Osteocyte (in vitro differentiated cells): ENCODE measurements around the gene DIAPH2. TPM values are rescaled to one million over a fixed set of nuclear protein-coding genes. Genes with fewer than 3 reads are reported as not detected.
"Not testable (repeated sequence)": the region's sequence is repeated elsewhere in the genome, so short reads cannot be mapped to it uniquely, and the experiment has no call there.

Experiments
- DNase-seq: peaks from one replicate; pipeline ENCODE4 v3.0.0; 2021; ENCODE audit warnings: mixed read lengths; ENCODE audit not compliant: unreplicated experiment; ENCODE audit errors: extremely low spot score
- H3K27ac Mint-ChIP-seq: one replicate; pipeline ENCODE4 v1.8.0; 2021; ENCODE audit warnings: mild to moderate bottlenecking, mixed read lengths; ENCODE audit not compliant: unreplicated experiment
- H3K27me3 Mint-ChIP-seq: one replicate; pipeline ENCODE4 v1.8.0; 2021; ENCODE audit warnings: mixed read lengths; ENCODE audit not compliant: unreplicated experiment
- H3K36me3 Mint-ChIP-seq: one replicate; pipeline ENCODE4 v1.8.0; 2021; ENCODE audit warnings: mixed read lengths; ENCODE audit not compliant: unreplicated experiment
- H3K4me1 Mint-ChIP-seq: one replicate; pipeline ENCODE4 v1.8.0; 2021; ENCODE audit warnings: mixed read lengths; ENCODE audit not compliant: unreplicated experiment
- H3K4me3 Mint-ChIP-seq: one replicate; pipeline ENCODE4 v1.8.0; 2021; ENCODE audit warnings: mild to moderate bottlenecking, moderate library complexity, mixed read lengths; ENCODE audit not compliant: unreplicated experiment
- H3K9me3 Mint-ChIP-seq: one replicate; pipeline ENCODE4 v1.8.0; 2021; ENCODE audit warnings: mixed read lengths; ENCODE audit not compliant: unreplicated experiment
- CTCF ChIP-seq: fragments of 200-600 bp; sonication (generic); IDR thresholded peaks from 2 replicates; pipeline ENCODE4 v1.5.0; 2021; ENCODE audit warnings: antibody characterized with exemption, mild to moderate bottlenecking, moderate library complexity
- total RNA-seq: library from RNA; stranded (reverse); gene quantifications from 2 replicates; pipeline ENCODE4 v1.2.1, GENCODE V29; 2021

The DIAPH2 gene
- total RNA-seq, 1 donor from 2014 or later = 9.3 TPM

GRCh38 chrX:96838537-96838936 is 153.9 kb downstream of the DIAPH2 start:
- no peaks in the 10 kb centered on the region for H3K36me3 Mint-ChIP-seq
- no peaks in the 10 kb centered on the region for H3K27me3 Mint-ChIP-seq
- H3K27ac Mint-ChIP-seq = no peak overlapping the region
- no peaks in the 10 kb centered on the region for H3K9me3 Mint-ChIP-seq
- no peak for TF ChIP-seq CTCF
- DNase-seq = no peak
- H3K4me1 Mint-ChIP-seq = no peaks in the 10 kb centered on the region
- H3K4me3 Mint-ChIP-seq = no peak overlapping the region

GRCh38 chrX:96841325-96841724 is 156.7 kb downstream of the DIAPH2 start:
- H3K36me3 Mint-ChIP-seq = no peaks in the 10 kb centered on the region
- no peak for TF ChIP-seq CTCF
- H3K4me3 Mint-ChIP-seq = no peak overlapping the region
- DNase-seq = no peak
- H3K27me3 Mint-ChIP-seq = no peaks in the 10 kb centered on the region
- no peaks in the 10 kb centered on the region for H3K9me3 Mint-ChIP-seq
- no peak overlapping the region for H3K27ac Mint-ChIP-seq
- no peaks in the 10 kb centered on the region for H3K4me1 Mint-ChIP-seq

- H3K9me3 Mint-ChIP-seq, H3K4me3 Mint-ChIP-seq: not testable (repeated sequence)
These were observed 157.2 kb downstream of the DIAPH2 start for GRCh38 chrX:96841866-96842265.

GRCh38 chrX:96843566-96843965 is 158.9 kb downstream of the DIAPH2 start:
- Mint-ChIP-seq H3K4me3 (no peak overlapping the region), H3K27ac (no peak overlapping the region)
- DNase-seq = no peak

More at GRCh38 chrX:96841866-96842265, 157.2 kb downstream of the DIAPH2 start:
- not testable (repeated sequence) for H3K4me1 Mint-ChIP-seq, H3K27me3 Mint-ChIP-seq, H3K27ac Mint-ChIP-seq, DNase-seq, H3K36me3 Mint-ChIP-seq

GRCh38 chrX:96846841-96847240 is 162.2 kb downstream of the DIAPH2 start:
- H3K27ac Mint-ChIP-seq = no peak overlapping the region
- no peak for TF ChIP-seq CTCF
- no peaks in the 10 kb centered on the region for H3K27me3 Mint-ChIP-seq
- no peaks in the 10 kb centered on the region for H3K36me3 Mint-ChIP-seq
- DNase-seq = no peak
- H3K4me3 Mint-ChIP-seq = no peak overlapping the region
- no peaks in the 10 kb centered on the region for H3K9me3 Mint-ChIP-seq
- H3K4me1 Mint-ChIP-seq = no peaks in the 10 kb centered on the region

More at GRCh38 chrX:96843566-96843965, 158.9 kb downstream of the DIAPH2 start:
- Mint-ChIP-seq H3K36me3 (no peaks in the 10 kb centered on the region), H3K4me1 (no peaks in the 10 kb centered on the region), H3K27me3 (no peaks in the 10 kb centered on the region), H3K9me3 (no peaks in the 10 kb centered on the region)
- peak; percentile 13 for TF ChIP-seq CTCF

GRCh38 chrX:96859422-96859821 is 174.8 kb downstream of the DIAPH2 start:
- not testable (repeated sequence) for H3K36me3 Mint-ChIP-seq, H3K9me3 Mint-ChIP-seq, DNase-seq, H3K4me1 Mint-ChIP-seq, H3K4me3 Mint-ChIP-seq, H3K27ac Mint-ChIP-seq, H3K27me3 Mint-ChIP-seq
